AG10803 (cell line): Measurements from ENCODE around the gene TNRC6C.
A peak's percentile ranks its signal among the peaks of the same experiment; 100 is the strongest.
"Not testable (repeated sequence)": the region's sequence is repeated elsewhere in the genome, so short reads cannot be mapped to it uniquely, and the experiment has no call there.

ENCODE experiments used
- DNase-seq: peaks from one replicate; pipeline ENCODE4 v3.0.0; 2010; ENCODE audit warnings: low read depth
- H3K4me3 ChIP-seq: 2 replicates; pipeline ENCODE4 v1.5.1; 2011; ENCODE audit warnings: mild to moderate bottlenecking, low read length, control low read depth
- CTCF ChIP-seq: conservative IDR thresholded peaks from 2 replicates; pipeline ENCODE4 v1.5.1; 2011; ENCODE audit warnings: mild to moderate bottlenecking, low read length, control low read depth, inconsistent platforms

The TNRC6C gene

GRCh38 chr17:77963441-77963840, 4.9 kb downstream of the TNRC6C start:
- no peak overlapping the region for H3K4me3 ChIP-seq
- DNase-seq: peak; percentile 95
- TF ChIP-seq CTCF: no peak

GRCh38 chr17:77965352-77965751, 6.8 kb downstream of the TNRC6C start:
- DNase-seq: no peak
- TF ChIP-seq CTCF: no peak

DNA sequence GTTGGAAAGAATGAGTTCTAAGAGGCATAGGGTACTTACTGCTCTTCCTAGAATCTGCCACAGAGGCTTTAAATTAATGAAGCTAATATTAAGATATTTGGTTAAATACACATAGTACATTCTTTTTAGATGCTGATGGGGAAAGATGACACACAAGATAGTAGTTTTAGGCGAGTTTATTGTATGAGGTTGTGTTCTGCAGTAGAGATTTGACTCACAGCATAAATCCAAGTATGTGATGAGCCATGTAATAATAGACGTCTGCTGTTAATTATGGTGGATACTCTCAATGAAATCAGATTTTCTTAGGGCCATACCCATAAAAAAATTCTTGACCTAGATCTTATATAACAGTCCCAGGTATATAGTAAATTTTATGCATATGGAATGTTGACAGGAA, 8.0 kb downstream of the TNRC6C start:
- no peak for TF ChIP-seq CTCF
- no peak overlapping the region for H3K4me3 ChIP-seq
- DNase-seq: no peak

More at GRCh38 chr17:77965352-77965751, 6.8 kb downstream of the TNRC6C start:
- H3K4me3 ChIP-seq: no peak overlapping the region

DNA sequence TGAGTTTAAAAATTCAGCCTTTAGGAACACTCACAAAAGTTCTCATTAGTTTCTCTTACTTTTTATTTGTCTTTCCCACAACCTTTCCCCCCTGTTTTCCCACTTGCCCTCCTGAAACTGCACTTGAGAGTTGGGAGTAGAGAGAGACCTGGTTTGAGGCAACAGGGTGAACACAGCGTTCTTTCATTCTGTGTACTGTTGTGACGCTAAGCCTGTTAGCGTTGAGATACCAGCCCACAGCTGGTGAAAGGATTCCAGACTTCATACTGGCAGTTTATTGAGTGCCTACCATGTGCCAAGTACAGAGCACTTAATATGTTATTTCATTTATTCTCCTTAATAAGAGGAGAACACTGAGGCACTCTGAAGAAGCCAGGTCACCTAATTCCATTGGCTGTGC, 10.3 kb downstream of the TNRC6C start:
- H3K4me3 ChIP-seq: no peak overlapping the region
- no peak for TF ChIP-seq CTCF
- DNase-seq: no peak

GRCh38 chr17:77972271-77972670, 13.8 kb downstream of the TNRC6C start:
- not testable (repeated sequence) for DNase-seq, H3K4me3 ChIP-seq

- TF ChIP-seq CTCF: no peak
- no peak overlapping the region for H3K4me3 ChIP-seq
These were observed 15.4 kb downstream of the TNRC6C start for GRCh38 chr17:77973953-77974352.

DNA sequence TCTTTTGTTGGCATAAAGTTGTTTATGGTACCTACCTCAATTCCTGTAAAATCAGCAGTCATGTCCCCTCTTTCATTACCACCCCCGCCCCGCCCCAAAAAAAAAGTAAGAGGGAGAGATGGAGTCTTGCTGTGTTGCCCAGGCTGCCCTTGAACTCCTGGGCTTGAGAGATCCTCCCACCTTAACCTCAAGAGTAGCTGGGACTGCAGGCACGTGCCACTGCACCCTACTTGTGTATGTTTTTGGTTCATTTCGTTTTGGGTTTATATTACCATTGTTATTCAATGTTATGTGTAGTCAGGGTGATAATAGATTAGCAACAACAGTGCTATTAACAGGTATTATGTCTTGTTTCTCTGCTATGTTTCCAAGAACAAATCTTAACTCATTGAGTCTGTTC, 15.9 kb downstream of the TNRC6C start:
- DNase-seq: no peak
- H3K4me3 ChIP-seq: no peak overlapping the region
- no peak for TF ChIP-seq CTCF

More at GRCh38 chr17:77973953-77974352, 15.4 kb downstream of the TNRC6C start:
- DNase-seq: no peak

DNA sequence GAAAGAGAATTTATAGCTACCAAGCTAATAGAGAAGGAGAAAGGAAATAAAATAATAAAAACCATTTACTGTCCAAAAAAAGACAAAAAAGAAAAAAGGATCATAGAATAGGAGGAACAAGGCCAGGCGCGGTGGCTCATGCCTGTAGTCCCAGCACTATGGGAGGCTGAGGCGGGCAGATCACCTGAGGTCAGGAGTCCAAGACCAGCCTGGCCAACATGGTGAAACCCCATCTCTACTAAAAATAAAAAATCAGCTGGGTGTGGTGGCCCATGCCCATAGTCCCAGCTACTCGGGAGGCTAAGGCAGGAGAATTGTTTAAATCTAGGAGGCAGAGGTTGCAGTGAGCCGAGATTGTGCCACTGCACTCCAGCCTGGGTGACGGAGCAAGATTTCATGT, 23.9 kb downstream of the TNRC6C start:
- not testable (repeated sequence) for DNase-seq, H3K4me3 ChIP-seq
